Measurements from ENCODE around the gene SPAG6. TPM values are rescaled to one million over a fixed set of nuclear protein-coding genes. Genes with fewer than 3 reads are reported as not detected.

Gene SPAG6
- total and polyA plus RNA-seq, 9 of the 15 experiments (the other 6 are each of a cell fraction or from before 2014, with no cell fraction given), result 3.5 to 23.1 (median 11.8) TPM

DNA sequence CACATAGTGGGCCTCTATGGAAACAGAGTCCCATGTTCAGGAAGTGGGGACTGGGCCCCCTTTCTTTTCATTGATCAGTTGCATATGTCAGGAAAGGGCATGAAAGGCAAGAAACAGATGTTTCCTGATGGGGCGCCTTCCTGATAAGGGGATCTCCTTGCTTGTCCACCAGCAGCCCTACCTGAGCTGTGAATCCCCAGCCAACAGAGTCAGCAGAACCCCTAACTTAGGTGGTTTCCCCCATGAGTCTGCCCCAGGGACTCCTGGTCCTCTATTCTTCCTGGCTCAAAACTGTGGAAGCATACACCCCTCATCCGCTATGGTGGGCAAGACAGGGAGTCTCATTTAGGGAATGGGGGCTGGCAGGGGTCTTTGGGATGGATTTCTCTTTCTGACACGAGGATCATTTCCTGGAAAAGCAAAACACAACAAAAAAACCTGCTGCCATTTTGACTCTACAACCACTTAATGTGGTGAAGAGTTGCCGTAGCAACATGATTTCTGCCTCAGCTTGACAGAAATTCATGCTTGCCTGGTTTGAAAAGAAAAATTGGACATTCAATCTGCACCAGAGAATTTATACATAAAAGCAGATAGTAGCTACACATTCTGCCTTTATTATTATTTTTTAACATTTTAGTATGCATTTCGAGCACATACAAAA lies 119.8 kb downstream of the SPAG6 start:
- in situ Hi-C loops (cut with MboI) (no loop called here), intact Hi-C loops (cut with micrococcal nuclease) (no loop called here)
- no TSS peak for BruUV-seq (replicated peaks)
- H3K4me1 ChIP-seq (replicated peaks in 1 of 2; ENCODE audit: control insufficient read depth in 2 of 2, insufficient read depth in 2 of 2, low read length in 2 of 2), result peaks cover 6 to 8% of the 10 kb centered on the region in 2 experiments; a peak in 3 of 5 replicates
- no peak overlapping the region for H3K9ac ChIP-seq (ENCODE audit: insufficient read depth in 1 of 2, low read depth in 2 of 2, low read length in 2 of 2)
- FAIRE-seq (no peak), ATAC-seq (no peak), DNase-seq (ENCODE audit: extremely low read depth in 1 of 4, low spot score in 3 of 4) (no peak)
- CTCF ChIA-PET (ENCODE audit: low intra/inter-chr PET ratio), result no interaction called here
- no peak overlapping the region for H3K27ac ChIP-seq (ENCODE audit: extremely low read depth, low read depth, low read length)
- H3K4me3 ChIP-seq, result no peak overlapping the region
- no peaks in the 10 kb centered on the region for H4K20me1 ChIP-seq (replicated peaks; ENCODE audit: control insufficient read depth, insufficient read depth, low read length)
- no peaks in the 10 kb centered on the region for H3K9me3 ChIP-seq (replicated peaks; ENCODE audit: control insufficient read depth, insufficient read depth, low read depth, low read length)
- no peaks in the 10 kb centered on the region for H3K79me2 ChIP-seq (ENCODE audit: control insufficient read depth, insufficient read depth, low read length)
- H3K27me3 ChIP-seq (ENCODE audit: control insufficient read depth in 2 of 2, insufficient read depth in 2 of 2, low read length in 2 of 2), result no peaks in the 10 kb centered on the region
- H3K36me3 ChIP-seq (ENCODE audit: control insufficient read depth, insufficient read depth, low read length), result no peaks in the 10 kb centered on the region
- H3K9me1 ChIP-seq (ENCODE audit: control insufficient read depth, insufficient read depth, low read length), result peaks cover 3% of the 10 kb centered on the region
- no peak overlapping the region for H2AFZ ChIP-seq (ENCODE audit: low read depth, low read length)
- 60% methylated on average over 5 of the region's 5 CpGs for WGBS (ENCODE audit: insufficient coverage, low coverage, missing lambda C conversion rate)
- POLR2A ChIA-PET, result no interaction called here
- TF ChIP-seq DNMT1 (IDR thresholded peaks at IDR 0.05) (no peak), RFX1 (IDR thresholded peaks at IDR 0.05) (peak; percentile 67)
- H3K4me2 ChIP-seq (ENCODE audit: insufficient read depth, low read length), result no peak overlapping the region

- Histone ChIP-seq H3K9me3 (replicated peaks; ENCODE audit: control insufficient read depth, insufficient read depth, low read depth, low read length) (no peaks in the 10 kb centered on the region), H4K20me1 (replicated peaks; ENCODE audit: control insufficient read depth, insufficient read depth, low read length) (no peaks in the 10 kb centered on the region), H2AFZ (ENCODE audit: low read depth, low read length) (no peak overlapping the region), H3K9me1 (ENCODE audit: control insufficient read depth, insufficient read depth, low read length) (peaks cover 3% of the 10 kb centered on the region), H3K4me1 (replicated peaks in 1 of 2; ENCODE audit: control insufficient read depth in 2 of 2, insufficient read depth in 2 of 2, low read length in 2 of 2) (no peaks in the 10 kb centered on the region), H3K36me3 (ENCODE audit: control insufficient read depth, insufficient read depth, low read length) (no peaks in the 10 kb centered on the region), H3K79me2 (ENCODE audit: control insufficient read depth, insufficient read depth, low read length) (no peaks in the 10 kb centered on the region), H3K27ac (ENCODE audit: extremely low read depth, low read depth, low read length) (no peak overlapping the region), H3K4me3 (no peak overlapping the region), H3K9ac (ENCODE audit: insufficient read depth in 1 of 2, low read depth in 2 of 2, low read length in 2 of 2) (no peak overlapping the region), H3K27me3 (ENCODE audit: control insufficient read depth in 2 of 2, insufficient read depth in 2 of 2, low read length in 2 of 2) (no peaks in the 10 kb centered on the region), H3K4me2 (ENCODE audit: insufficient read depth, low read length) (no peak overlapping the region)
- FAIRE-seq (no peak), ATAC-seq (no peak), DNase-seq (ENCODE audit: extremely low read depth in 1 of 4, low spot score in 3 of 4) (no peak)
- TF ChIP-seq ZZZ3 (IDR thresholded peaks at IDR 0.05), result no peak
- 0 out of 2 replicates have a peak, but pooled peaks have one; percentile 8 for TF ChIP-seq ATF3 (IDR thresholded peaks at IDR 0.05)
- no peak for TF ChIP-seq ATF3 (CRISPR knock-in tag; conservative IDR thresholded peaks at IDR 0.05)
- 49% methylated on average over 3 of the region's 3 CpGs for WGBS (ENCODE audit: insufficient coverage, low coverage, missing lambda C conversion rate)
- BruUV-seq (replicated peaks), result no TSS peak
- ChIA-PET POLR2A (interaction anchor here (0.6 kb wide), 1 partner anchor 13 kb away, joined by 3 read pairs; no protein-coding TSS in a partner anchor), CTCF (ENCODE audit: low intra/inter-chr PET ratio) (no interaction called here)
- in situ Hi-C loops (cut with MboI), result no loop called here
- intact Hi-C loops (cut with micrococcal nuclease), result no loop called here
Measured at GRCh38 chr10:22466763-22467334, 121.6 kb downstream of the SPAG6 start.

Small RNA genes lying within 50 kb of the gene (small RNA-seq; reads per million reads assigned to genes)
- 0.22 reads per million for gene AL158211.3

Other genes starting within 250 kb of the SPAG6 start
- gene EBLN1, start 127.5 kb upstream of the SPAG6 start, total RNA-seq (2014; rRNA removed), result 0.32 and 0.61 TPM in 2 replicates
- 0.80 and 0.99 TPM in 2 replicates for gene EBLN1, start 127.5 kb upstream of the SPAG6 start, total RNA-seq (2014; rRNA removed; fragmentation: Illumina TruSeq; extraction: Trizol)
- gene EBLN1, start 127.5 kb upstream of the SPAG6 start, total RNA-seq (2015; rRNA removed; fragmentation: Illumina TruSeq; extraction: Trizol), result 0.30 and 0.40 TPM in 2 replicates
- 0.95 and 1.1 TPM in 2 replicates for gene EBLN1, start 127.5 kb upstream of the SPAG6 start, total RNA-seq (2021)
- gene EBLN1, start 127.5 kb upstream of the SPAG6 start, polyA plus RNA-seq (2011; rRNA removed), result 0.06 TPM in 1 of 2 replicates, not detected in the other
- 1.00 and 1.5 TPM in 2 replicates for gene EBLN1, start 127.5 kb upstream of the SPAG6 start, polyA plus RNA-seq (2014; fragmentation: Illumina TruSeq; extraction: Trizol)
- 1 to 10 TPM; 2.5 to 3.1 TPM for gene EBLN1, start 127.5 kb upstream of the SPAG6 start, polyA plus RNA-seq (2014; fragmentation: Nextera tagmentation; extraction: Ambion mirVana)
- 0.50 and 1.1 TPM in 2 replicates for gene EBLN1, start 127.5 kb upstream of the SPAG6 start, polyA plus RNA-seq (2014; rRNA removed)
- gene COMMD3, start 29.1 kb upstream of the SPAG6 start, total RNA-seq (2014; rRNA removed), result 50.7 and 51.3 TPM in 2 replicates
- 78.6 and 80.1 TPM in 2 replicates for gene COMMD3, start 29.1 kb upstream of the SPAG6 start, total RNA-seq (2014; rRNA removed; fragmentation: Illumina TruSeq; extraction: Trizol)
- 77.5 and 85.9 TPM in 2 replicates for gene COMMD3, start 29.1 kb upstream of the SPAG6 start, total RNA-seq (2015; rRNA removed; fragmentation: Illumina TruSeq; extraction: Trizol)
- gene COMMD3, start 29.1 kb upstream of the SPAG6 start, total RNA-seq (2021), result 69.4 and 82.0 TPM in 2 replicates
- gene COMMD3, start 29.1 kb upstream of the SPAG6 start, polyA plus RNA-seq (2011; rRNA removed), result 69.1 and 79.2 TPM in 2 replicates
- 63.2 and 70.3 TPM in 2 replicates for gene COMMD3, start 29.1 kb upstream of the SPAG6 start, polyA plus RNA-seq (2014; fragmentation: Illumina TruSeq; extraction: Trizol)
- gene COMMD3, start 29.1 kb upstream of the SPAG6 start, polyA plus RNA-seq (2014; fragmentation: Nextera tagmentation; extraction: Ambion mirVana), result 100 to 1,000 TPM; 216 to 217 TPM
- gene COMMD3, start 29.1 kb upstream of the SPAG6 start, polyA plus RNA-seq (2014; rRNA removed), result 72.5 and 80.5 TPM in 2 replicates
- 55.4 and 56.3 TPM in 2 replicates for gene BMI1, start 24.4 kb upstream of the SPAG6 start, total RNA-seq (2014; rRNA removed)
- gene BMI1, start 24.4 kb upstream of the SPAG6 start, total RNA-seq (2014; rRNA removed; fragmentation: Illumina TruSeq; extraction: Trizol), result 91.5 and 95.1 TPM in 2 replicates
- gene BMI1, start 24.4 kb upstream of the SPAG6 start, total RNA-seq (2015; rRNA removed; fragmentation: Illumina TruSeq; extraction: Trizol), result 96.4 and 103 TPM in 2 replicates
- gene BMI1, start 24.4 kb upstream of the SPAG6 start, total RNA-seq (2021), result 73.8 and 82.1 TPM in 2 replicates
- gene BMI1, start 24.4 kb upstream of the SPAG6 start, polyA plus RNA-seq (2011; rRNA removed), result 66.4 and 70.8 TPM in 2 replicates
- 64.2 and 84.2 TPM in 2 replicates for gene BMI1, start 24.4 kb upstream of the SPAG6 start, polyA plus RNA-seq (2014; fragmentation: Illumina TruSeq; extraction: Trizol)
- 10 to 100 TPM; 21.4 to 30.0 TPM for gene BMI1, start 24.4 kb upstream of the SPAG6 start, polyA plus RNA-seq (2014; fragmentation: Nextera tagmentation; extraction: Ambion mirVana)
- 62.7 TPM in 2 replicates for gene BMI1, start 24.4 kb upstream of the SPAG6 start, polyA plus RNA-seq (2014; rRNA removed)